Kidney (tissue), 14 donors: ENCODE data around the gene ZNF583. TPM values are rescaled to one million over a fixed set of nuclear protein-coding genes. Genes with fewer than 3 reads are reported as not detected.

Experiments
- DNase-seq, 5 donors: peaks; one replicate each; pipeline ENCODE4 v3.0.0-alpha.2; 2013 to 2020
- FAIRE-seq: peaks from 2 replicates; lab custom pipeline; 2012; peaks lifted over from hg19 to GRCh38; lab: Jason Lieb, UNC
- H3K27ac ChIP-seq, 2 donors: one replicate each; pipeline ENCODE4 v1.7.0; 2013; ENCODE audit warnings: low read depth in 2 of 2, low read length in 2 of 2, inconsistent platforms in 1 of 2
- H3K27me3 ChIP-seq: one replicate; pipeline ENCODE4 v1.7.1; 2013; ENCODE audit warnings: low read length, inconsistent platforms; ENCODE audit not compliant: control insufficient read depth, insufficient read depth
- H3K36me3 ChIP-seq, 3 donors: one replicate each; pipeline versions ENCODE4 v1.7.0 to v1.7.1; 2013; ENCODE audit warnings: low read length in 3 of 3, control low read depth in 1 of 3, inconsistent platforms in 1 of 3; ENCODE audit not compliant: insufficient read depth in 3 of 3, control insufficient read depth in 2 of 3
- H3K4me1 ChIP-seq, 3 donors: one replicate each; pipeline versions ENCODE4 v1.7.0 to v1.7.1; 2013; ENCODE audit warnings: low read length in 3 of 3, inconsistent platforms in 1 of 3, low read depth in 1 of 3; ENCODE audit not compliant: control insufficient read depth in 2 of 3, insufficient read depth in 2 of 3
- H3K4me3 ChIP-seq, 3 donors: one replicate each; pipeline versions ENCODE4 v1.7.0 to v1.8.1; 2013; ENCODE audit warnings: low read length in 3 of 3, control low read depth in 1 of 3, inconsistent platforms in 1 of 3
- H3K9ac ChIP-seq, 3 donors: one replicate each; pipeline versions ENCODE4 v1.7.0 to v1.7.1; 2013; ENCODE audit warnings: low read length in 3 of 3, control low read depth in 1 of 3, inconsistent platforms in 1 of 3
- H3K9me3 ChIP-seq, 3 donors: one replicate each; pipeline versions ENCODE4 v1.7.0 to v1.7.1; 2013; ENCODE audit warnings: low read length in 3 of 3, control low read depth in 1 of 3, inconsistent platforms in 1 of 3; ENCODE audit not compliant: control insufficient read depth in 2 of 3, insufficient read depth in 1 of 3
- CTCF ChIP-seq: IDR thresholded peaks from 3 replicates; pipeline ENCODE4 v1.5.1; 2012; ENCODE audit warnings: mild to moderate bottlenecking, moderate library complexity, borderline replicate concordance; ENCODE audit not compliant: insufficient read depth; ENCODE audit errors: extremely low read depth
- intact Hi-C: fragments of 100-400 bp; cut with DNase I; formaldehyde crosslinking; loops from one replicate; pipeline ENCODE4 v1.11.1; 2022
- polyA plus RNA-seq: library from polyadenylated mRNA; stranded (reverse); fragments of 350-450 nt; fragmentation: Illumina TruSeq; extraction: RNeasy Lipid Tissue Mini Kit (QIAGEN cat#74804); gene quantifications from one replicate; pipeline ENCODE4 v1.2.3, GENCODE V29; 2014; ENCODE audit warnings: low read depth, low replicate concordance; ENCODE audit not compliant: insufficient read depth
- total RNA-seq: library from RNA; stranded (reverse); fragmentation: NEBNext Ultra II Directional; extraction: Animal tissue kit (Norgen Biotek cat#: 25700); gene quantifications from one replicate; pipeline ENCODE4 v1.2.1, GENCODE V29; 2021
- donor health status: control.
- donor health status: control.
- donor health status: control.
- donor health status: control.
- donor health status: control.
- donor health status: DM: yes; HTN: yes; CAD: no.
- donor health status: Normal renal cell carcinoma (clear cell type).

The ZNF583 gene
- total and polyA plus RNA-seq, 2 donors from 2014 or later: 2.5 to 7.2 TPM

GRCh38 chr19:56372281-56372680 is 31.9 kb upstream of the ZNF583 start:
- Histone ChIP-seq H3K27me3 (no peaks in the 10 kb centered on the region), H3K4me3 (no peak overlapping the region), H3K36me3 (peaks cover 45 to 51% (median 48%) of the 10 kb centered on the region in 3 donors), H3K27ac (no peak overlapping the region), H3K9ac (no peak overlapping the region), H3K9me3 (peaks cover 6 to 13% (median 7%) of the 10 kb centered on the region in 3 donors), H3K4me1 (peaks cover 0 to 9% (median 4%) of the 10 kb centered on the region in 3 donors)
- DNase-seq: no peak
- intact Hi-C loops: loop anchor here (10.0 kb wide), 1 partner anchor 303 kb away; the partner anchor contains the start of gene ZNF835
- FAIRE-seq: no peak
- TF ChIP-seq CTCF: no peak

- no peaks in the 10 kb centered on the region for H3K27me3 ChIP-seq
- DNase-seq (no peak), FAIRE-seq (no peak)
- no peaks in the 10 kb centered on the region for H3K4me1 ChIP-seq
- H3K4me3 ChIP-seq: peak overlapping the region in 1 of 3 donors; percentile 13
- H3K9ac ChIP-seq: no peak overlapping the region
- peaks cover 42 to 48% (median 44%) of the 10 kb centered on the region in 3 donors for H3K36me3 ChIP-seq
- no peak for TF ChIP-seq CTCF
- intact Hi-C loops: loop anchor here (10.0 kb wide), 1 partner anchor 297 kb away; the partner anchor contains the start of gene ZNF835
- peaks cover 10 to 21% (median 17%) of the 10 kb centered on the region in 3 donors for H3K9me3 ChIP-seq
- no peak overlapping the region for H3K27ac ChIP-seq
Observed at GRCh38 chr19:56377105-56377924, 26.8 kb upstream of the ZNF583 start.

- Histone ChIP-seq H3K4me1 (no peaks in the 10 kb centered on the region), H3K27me3 (no peaks in the 10 kb centered on the region), H3K9me3 (peaks cover 0 to 11% (median 1%) of the 10 kb centered on the region in 3 donors), H3K9ac (no peak overlapping the region), H3K4me3 (no peak overlapping the region), H3K27ac (no peak overlapping the region), H3K36me3 (peaks cover 0 to 15% (median 4%) of the 10 kb centered on the region in 3 donors)
- intact Hi-C loops: no loop called here
- no peak for TF ChIP-seq CTCF
- no peak for FAIRE-seq
- DNase-seq: no peak
Observed at GRCh38 chr19:56383826-56384605, 20.1 kb upstream of the ZNF583 start.
